Stimulated activated CD4-positive, alpha-beta T cell treated with anti-CD3 and anti-CD28 coated beads, Interleukin-1b, Interleukin-23, amount 100 ng/mL, for 4 hours (primary cell): ENCODE results near the gene PON3.

Experiments
- DNase-seq, 2 donors: peaks; one replicate each; pipeline ENCODE4 v3.0.0-alpha.2; 2020; ENCODE audit warnings: low read depth in 2 of 2

Gene PON3

DNA sequence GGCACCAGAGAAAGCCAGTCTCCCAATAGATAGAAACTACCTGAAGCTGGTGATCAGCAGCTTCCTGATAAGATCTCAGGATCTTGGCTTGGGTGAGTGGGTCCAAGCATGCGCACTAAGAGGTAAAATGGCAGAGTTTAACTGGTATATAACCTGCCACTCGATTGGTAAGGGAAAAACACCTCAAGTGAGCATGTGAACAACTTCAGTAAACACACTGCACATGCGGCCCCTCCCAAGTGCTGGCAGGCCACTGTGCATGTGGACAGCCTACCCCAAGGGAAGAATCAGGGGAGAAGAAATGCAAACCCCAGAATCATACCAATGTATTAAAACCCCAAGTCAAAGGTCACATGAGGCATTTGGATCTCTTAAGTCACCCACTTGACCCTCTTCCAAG is 54.1 kb downstream of the PON3 start:
- DNase-seq = no peak

DNA sequence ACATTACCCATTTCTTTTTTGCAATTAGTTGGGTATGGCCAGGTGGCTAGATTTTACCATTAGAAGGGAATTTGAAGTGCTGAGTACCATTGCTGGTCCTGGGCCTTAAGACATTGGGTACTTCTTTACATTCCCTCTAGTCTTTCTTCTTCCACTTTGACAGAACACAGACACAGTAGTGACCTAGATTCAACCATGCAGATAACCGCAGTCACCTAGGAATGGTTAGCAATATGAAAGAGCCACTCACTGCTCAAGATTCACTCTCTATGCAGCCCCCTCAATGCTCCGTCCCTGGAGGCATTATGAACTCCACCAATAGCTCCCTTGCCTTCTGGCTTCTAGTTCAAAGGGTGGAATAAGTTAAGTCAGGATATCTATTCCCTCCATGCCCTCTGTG is 55.7 kb downstream of the PON3 start:
- no peak for DNase-seq

DNA sequence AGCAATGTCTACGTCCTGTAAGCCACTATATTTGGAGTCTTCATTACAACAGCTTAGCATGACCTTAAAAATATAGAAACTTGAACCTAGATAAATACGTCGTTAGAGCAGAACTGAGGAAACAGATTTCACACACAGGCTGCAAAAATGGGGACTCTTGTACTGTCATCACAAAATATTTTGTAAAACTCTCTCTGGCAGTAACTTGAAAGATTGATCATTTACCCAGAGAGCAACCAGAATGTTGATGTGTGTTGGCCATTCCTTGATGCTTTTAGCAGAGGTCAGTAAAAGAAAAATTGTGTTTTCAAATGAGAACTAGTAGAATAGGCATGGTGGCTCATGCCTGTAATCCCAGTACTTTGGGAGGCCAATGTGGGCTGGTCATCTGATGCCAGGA is 57.3 kb downstream of the PON3 start:
- no peak for DNase-seq

DNA sequence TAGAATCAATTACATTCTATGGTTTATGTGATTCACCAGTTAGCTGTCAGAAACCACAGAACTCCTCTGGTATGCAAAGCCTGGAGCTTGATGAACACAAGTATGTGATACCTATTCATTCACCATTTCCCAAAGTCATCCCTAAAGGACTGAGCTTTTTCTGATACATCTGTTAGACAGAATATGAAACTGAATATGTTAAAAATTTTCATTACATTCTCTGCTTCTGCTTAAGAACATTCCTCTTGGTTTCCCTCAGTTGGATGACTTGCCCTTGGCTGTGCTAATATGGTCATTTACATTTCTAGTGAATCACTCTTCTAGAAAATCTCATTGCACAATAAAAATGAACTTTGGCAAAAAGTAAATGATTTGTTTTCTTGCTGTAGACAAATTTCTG is 61.1 kb downstream of the PON3 start:
- no peak for DNase-seq

DNA sequence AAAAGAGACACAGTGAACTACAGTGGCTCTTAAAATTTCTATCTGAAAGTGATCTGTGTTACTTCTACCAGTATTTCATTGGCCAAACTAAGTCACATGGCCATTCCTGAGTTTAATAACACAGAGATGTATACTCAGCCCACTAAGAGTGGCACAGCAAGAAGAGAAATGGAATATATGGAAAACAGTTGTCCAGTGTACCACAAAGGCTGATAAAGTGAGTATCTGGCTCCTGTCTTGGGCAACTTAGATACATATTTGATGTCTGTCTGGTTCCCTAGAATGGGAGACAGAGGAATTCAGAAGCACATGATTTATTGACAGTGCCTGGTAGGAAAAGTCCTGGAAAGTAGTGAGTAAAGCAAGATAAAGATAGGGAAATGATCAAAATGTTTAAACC is 61.7 kb downstream of the PON3 start:
- no peak for DNase-seq

DNA sequence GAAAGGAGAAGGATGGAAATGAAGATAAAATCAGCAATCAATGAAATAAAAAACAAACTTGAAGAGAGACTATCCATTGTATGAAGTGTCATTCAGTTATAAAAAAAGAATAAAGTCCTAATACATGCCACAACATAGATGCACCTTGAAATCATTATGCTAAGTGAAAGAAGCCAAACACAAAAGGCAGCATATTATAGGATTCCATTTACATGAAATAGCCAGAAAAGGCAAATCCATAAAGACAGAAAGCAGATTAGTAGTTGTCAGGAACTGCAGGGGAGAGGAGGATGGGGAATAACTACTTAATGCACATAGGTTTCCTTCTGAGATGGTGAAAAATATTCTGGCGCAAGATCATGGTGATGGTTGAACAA is 65.2 kb downstream of the PON3 start:
- DNase-seq = no peak

DNA sequence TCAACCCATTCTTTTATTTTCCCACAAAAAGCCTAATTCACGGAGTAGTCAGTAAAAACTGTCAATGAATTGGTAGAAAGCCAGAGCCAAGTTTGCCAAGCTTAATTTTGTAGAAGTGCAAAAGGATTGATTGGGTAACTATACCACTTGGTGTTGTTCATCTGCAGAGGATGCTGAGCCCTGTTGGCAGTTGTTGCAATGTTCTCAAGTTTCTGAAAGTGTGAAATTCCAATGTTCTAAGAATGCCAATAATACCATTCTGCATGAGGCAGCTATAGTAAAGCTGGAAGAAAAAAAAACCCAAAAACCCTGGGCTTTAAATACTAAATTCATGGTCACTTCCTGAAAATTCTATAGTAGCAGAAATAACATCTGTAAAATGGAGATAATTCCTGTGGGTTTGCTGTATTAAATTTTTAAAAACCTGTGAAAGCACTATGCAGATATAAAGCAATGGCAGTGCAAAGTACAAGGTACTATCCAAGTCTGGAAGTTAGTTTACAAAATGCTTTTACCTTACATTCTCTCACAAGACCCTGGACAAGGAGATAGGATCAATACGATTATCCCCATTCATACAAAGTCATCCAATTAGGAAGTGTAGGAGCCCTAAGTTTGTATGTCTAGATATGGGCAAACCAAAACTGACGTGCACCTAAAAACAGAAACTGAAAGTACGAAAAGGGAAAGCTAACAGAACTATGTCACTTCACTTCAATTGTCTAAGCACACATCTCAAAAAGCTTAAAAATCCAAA is 65.8 kb downstream of the PON3 start:
- DNase-seq = no peak

DNA sequence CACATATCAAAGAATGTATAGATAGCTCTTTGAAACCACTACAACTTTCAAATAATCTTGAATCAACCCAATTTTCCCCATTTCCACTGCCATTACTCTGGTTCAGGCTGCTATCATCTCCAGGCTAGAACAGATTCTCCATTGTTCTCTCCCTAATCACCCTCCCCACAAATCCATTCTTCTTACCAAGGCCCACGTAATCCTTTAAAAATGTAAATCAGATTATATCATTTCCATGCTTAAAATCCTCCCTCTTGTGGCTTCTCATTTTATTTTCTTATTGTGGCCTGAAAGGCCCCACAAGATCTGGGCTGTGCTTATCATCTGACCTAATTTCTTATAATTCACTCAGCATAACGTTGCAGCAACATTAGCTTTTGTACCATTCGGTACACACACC is 68.8 kb downstream of the PON3 start:
- DNase-seq = no peak

DNA sequence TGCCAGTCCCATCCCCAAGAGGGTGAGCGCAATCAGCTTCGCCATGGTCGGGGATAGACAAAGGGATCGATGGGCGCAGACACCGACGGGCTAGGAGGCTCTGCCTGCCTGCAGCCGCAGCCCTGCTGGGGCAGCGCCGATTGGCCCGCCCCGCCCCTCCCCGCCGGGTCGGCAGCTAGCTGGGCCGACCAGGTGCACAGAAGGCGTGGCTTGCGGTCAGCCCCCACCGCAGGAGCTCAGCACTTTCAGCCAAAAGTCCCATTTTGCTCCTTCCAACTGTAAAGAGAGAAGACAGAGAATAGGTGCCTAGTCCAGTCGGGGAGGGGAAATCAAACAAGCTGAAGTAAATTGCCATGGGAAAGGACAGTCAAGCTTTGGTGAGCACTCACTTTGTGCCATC is 71.7 kb downstream of the PON3 start, which contains the start of gene PON1:
Gene PON1 (minus strand): TSS at position 102 of the 400 bp plus-strand sequence. CDS start 57 bp downstream, at position 45.
- no peak for DNase-seq

DNA sequence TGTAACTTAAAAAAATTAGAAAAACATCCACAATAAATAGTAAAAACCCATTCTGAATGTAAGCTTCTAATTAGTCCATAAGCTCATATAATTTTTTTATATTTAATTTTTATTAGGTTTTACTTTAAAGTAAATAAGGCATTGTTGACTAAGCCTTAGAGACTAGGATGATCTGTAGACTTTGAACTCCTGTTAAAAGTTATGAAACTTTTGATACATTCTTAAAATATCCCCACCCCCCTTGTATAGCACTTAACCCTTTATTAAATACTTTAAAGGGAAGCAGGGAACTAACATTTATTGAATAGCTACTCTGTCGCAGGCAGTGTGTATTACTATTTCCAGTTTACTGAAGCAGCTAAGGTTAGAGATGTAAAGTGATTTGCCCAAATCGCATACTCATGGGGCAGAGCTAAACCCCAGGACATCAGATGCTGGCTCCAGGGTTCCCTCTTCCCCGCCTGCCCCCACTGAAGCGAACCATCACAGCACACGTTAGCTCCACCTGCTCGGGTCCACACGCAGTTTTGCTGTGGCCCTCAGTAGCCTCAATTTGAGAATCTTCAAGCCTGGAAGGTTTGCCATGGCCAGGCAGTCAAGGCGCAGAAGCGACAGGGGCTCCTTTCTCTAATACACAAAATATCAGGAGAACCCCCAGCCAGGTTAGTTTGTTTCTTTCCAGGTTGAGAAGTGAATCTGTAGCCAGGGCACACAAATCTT is 72.6 kb downstream of the PON3 start:
- no peak for DNase-seq

DNA sequence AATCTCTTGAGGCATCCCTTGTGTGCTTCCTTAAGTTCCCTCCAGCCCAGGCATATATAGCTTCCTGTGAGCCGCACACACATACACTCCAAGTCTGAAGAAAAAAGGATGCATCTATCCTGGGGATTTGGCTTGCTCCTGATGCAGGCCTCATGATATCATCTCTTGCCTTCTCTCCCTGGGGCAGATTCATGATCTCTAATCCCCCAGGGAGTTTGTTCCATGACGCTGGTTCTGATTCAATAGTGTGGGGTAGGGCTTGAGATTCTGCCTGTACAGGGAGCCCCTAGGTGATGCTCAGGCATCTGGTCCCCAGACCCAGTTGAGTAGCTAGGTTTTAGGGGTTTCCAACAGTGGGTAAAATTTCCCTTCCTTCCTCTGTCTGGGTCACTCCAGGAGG is 73.3 kb downstream of the PON3 start:
- DNase-seq = no peak

DNA sequence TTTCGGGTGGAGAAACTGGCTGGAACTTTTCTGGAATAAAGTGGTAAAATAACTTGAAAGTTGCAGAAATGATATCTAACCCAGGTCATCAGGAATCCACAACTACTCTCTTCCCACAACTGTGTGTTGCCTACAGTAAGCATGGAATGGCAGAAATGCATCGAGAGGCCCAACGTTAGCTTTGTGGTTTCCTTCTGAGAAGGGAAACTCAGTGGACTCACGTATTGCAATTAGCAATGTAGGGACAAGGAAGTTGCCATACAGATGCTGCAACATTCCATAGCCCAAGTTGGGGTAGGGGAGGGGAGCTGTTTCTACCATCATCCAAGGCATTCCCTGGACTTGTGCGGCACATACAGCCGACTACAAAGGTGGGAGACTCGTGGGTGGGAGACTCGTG is 73.8 kb downstream of the PON3 start:
- DNase-seq = no peak

DNA sequence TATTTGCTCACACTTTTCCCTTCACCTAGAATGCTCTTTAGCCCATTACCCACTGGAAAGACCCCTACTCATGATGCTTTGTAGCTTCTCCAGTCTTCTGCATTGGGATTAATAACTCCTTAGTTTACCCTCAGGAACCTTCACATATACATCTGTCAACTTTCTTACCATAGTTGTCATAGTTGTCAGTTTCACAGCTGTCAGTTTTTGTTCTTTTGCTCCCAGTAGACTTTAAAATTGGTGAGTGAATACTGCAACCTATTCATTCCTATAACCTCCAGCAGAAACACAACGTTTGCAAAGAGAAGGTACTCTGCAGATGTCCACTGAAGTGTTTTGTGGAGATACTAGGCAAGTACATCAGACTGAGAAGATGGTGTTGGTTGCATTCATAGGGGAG is 74.5 kb downstream of the PON3 start:
- DNase-seq = no peak

DNA sequence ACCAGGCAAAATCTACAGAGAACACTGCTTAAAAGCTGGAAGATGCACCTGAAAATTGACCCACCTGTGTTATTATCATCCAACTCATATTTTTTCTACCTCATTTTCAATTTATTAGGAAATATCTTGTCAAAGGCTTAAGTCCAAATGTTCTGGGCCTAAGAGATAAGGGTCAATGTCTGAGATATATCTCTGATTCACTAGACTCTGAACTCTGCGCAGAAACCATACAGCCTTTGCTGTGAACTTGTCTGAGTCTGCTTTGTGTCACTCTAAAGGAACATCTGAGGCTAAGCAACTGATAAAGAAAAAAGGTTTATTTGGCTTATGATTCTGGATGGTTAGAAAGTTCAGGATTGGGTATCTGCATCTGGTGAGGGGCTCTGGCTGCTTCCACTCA is 75.5 kb downstream of the PON3 start:
- no peak for DNase-seq

DNA sequence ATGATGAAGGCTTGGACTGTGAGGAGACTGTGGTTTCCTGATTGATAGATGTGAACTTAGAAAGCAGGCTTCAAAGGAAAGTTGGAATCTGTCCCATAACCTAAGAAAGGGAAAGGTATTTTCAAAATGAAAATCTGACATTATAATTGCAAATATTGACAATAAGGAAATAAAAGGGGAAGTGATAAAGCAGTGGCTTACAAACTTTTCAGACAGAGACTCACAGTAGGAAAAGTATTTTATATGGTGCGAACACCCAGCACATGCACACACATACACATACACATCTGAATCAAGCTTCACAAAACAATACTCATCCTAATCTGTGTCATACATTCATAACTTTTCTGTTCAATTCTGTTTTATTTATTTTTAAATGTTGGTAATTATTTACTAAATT is 76.6 kb downstream of the PON3 start:
- no peak for DNase-seq

DNA sequence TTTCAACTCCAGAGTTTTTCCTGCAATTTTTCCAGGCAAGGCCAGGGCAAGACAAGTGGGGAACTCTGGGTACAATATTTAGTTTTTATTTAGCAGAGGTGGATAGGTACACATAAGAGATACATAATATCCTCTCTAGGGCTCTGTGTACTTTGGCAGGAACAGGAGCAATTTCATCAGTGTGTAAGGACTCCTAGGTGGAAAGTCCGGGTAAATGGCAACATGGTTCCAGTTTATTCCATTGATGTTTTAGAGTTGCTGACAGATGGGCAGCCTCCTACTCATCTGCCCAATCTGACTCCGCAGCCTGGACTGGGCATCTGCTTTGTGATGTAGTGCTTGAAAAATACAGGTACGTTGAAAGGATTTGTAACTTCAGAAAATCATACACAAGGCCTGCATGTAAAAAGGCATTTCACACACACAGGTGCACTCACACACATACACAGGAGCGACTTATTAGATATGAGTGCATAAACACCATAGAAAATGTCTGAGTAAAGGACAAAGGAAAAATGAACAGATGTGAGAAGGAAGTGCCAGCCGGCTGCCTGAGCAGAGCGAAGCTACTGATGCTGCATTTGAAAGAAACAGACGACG is 77.6 kb downstream of the PON3 start:
- DNase-seq = no peak

DNA sequence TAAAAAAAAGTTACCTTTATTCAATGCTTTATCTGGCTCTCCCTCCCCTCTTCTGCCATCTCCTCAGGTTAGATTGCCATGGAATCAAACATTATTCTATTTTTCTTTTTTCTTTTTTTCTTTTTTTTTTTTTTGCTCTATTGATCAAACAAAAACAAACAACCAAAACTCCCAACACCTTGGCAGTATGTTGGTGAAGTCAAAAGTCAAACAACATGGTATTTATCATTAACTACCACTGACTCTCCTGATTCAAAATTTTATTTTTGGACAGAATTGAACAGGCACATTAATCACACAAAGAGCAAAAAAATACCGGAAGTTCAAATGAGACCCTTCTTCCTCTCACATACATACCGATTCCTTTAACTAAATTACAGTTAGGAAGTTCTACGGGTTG is 78.2 kb downstream of the PON3 start:
- DNase-seq = no peak

DNA sequence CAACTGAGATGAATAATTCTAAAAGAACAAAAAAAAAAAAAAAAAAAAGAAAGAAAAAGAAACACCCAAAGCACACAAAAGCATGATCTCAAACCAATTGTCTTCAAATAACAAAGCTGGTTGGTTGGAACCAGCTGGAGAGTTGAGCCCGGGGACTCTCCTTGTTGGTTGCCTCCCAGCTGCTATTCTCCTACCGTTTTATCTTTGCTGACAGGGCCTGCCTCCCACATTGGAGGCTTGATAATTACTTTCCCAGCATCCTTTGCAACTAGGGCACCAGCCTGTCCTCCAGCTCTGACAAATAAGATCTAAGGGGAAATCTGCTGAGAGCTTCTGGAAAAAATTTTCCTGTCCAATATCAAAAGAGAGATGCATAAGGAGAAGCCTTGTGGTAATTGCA is 78.6 kb downstream of the PON3 start:
- no peak for DNase-seq

DNA sequence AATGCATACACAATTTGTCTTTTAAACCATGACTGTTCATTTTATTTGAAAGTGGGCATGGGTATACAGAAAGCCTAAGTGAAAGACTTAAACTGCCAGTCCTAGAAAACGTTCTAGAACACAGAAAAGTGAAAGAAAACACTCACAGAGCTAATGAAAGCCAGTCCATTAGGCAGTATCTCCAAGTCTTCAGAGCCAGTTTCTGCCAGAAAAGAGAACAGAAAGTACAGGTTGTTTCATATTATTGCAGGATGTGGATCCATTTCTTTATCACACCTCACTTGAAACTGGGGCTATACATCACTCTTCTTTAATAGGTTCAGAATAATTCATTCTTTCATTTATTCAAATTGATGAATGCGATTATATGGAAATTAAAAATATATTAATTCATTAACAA is 79.6 kb downstream of the PON3 start:
- no peak for DNase-seq

DNA sequence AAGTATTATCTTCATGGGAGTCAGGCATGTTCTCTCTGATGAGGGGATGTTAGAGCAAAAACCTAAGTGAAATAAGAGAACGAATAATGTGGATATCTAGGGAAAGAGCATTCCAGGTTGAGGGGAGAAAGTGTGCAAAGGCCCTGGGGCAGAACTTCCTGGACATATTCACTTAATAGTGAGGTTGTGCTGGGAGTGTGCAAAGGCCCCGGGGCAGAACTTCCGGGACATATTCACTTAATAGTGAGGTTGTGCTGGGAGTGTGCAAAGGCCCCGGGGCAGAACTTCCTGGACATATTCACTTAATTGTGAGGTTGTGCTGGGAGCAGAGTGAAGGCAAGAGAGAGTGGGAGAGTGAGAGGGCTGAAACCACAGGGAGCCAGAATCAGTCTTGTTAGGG is 83.6 kb downstream of the PON3 start:
- no peak for DNase-seq

DNA sequence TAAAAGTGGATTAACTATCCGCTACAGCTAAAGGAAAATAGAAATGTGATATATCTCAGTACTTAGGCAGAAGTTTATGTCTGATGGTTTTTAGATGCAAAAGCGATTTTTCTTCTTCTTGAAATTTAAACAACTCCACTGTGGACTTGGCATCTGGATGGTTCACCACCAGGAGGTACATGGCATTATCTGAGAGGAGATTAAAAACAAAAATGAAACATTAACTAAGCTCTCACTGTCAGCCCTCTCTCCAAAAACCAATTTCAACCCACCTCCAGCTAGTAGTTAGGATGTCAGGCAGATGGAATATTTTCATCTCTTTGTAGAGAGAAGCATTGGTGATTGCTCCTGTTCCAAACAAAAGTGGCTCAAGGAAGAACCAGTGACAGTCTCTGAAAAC is 84.8 kb downstream of the PON3 start:
- DNase-seq = no peak

DNA sequence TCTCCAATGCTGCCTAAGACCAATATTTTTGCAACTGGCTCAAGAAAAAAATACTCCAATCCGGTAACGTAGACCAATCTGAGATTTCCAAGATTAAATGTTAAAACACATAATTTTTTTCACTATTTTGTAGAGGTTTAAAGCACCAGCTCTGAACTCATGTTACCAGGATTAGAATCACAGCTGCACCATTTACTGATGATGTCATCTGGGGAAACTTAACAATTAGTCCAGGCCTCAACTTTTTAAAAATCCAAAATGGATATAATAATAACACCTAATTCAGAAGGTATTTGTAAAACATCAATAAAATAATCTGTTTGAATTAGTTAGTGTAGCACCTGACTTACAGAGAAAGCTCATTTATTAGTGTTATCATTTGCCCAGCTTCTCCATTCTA is 86.2 kb downstream of the PON3 start:
- DNase-seq = no peak
